Lower lobe of right lung (tissue), 2 donors: Measurements from ENCODE around the gene SLC2A4RG. TPM values are rescaled to one million over a fixed set of nuclear protein-coding genes. Genes with fewer than 3 reads are reported as not detected.
A peak's percentile ranks its signal among the peaks of the same experiment; 100 is the strongest.

ENCODE experiments used
- ATAC-seq, 2 donors: fragments of 200-7000 bp; cut with Tn5 transposase; one replicate each; pipeline ENCODE4 v1.9.1; 2020 to 2022; ENCODE audit warnings: mild to moderate bottlenecking in 2 of 2, moderate library complexity in 2 of 2
- DNase-seq: peaks from one replicate; pipeline ENCODE4 v3.0.0-alpha.2; 2020
- H3K27ac ChIP-seq: fragments of 200-600 bp; one replicate; pipeline ENCODE4 v1.8.0; 2022
- H3K27me3 ChIP-seq: fragments of 200-600 bp; one replicate; pipeline ENCODE4 v1.8.0; 2022; ENCODE audit warnings: low read depth
- H3K36me3 ChIP-seq: fragments of 200-600 bp; one replicate; pipeline ENCODE4 v1.8.0; 2022; ENCODE audit warnings: mild to moderate bottlenecking
- H3K4me1 ChIP-seq: fragments of 200-600 bp; one replicate; pipeline ENCODE4 v1.8.0; 2022
- H3K4me3 ChIP-seq: fragments of 200-600 bp; one replicate; pipeline ENCODE4 v1.8.0; 2022; ENCODE audit warnings: mild to moderate bottlenecking
- H3K9me3 ChIP-seq: fragments of 200-600 bp; one replicate; pipeline ENCODE4 v1.8.0; 2022
- intact Hi-C: fragments of 100-400 bp; cut with DNase I; formaldehyde crosslinking; loops from one replicate; pipeline ENCODE4 v1.11.0; 2022
- total RNA-seq: library from RNA; stranded (reverse); fragmentation: NEBNext Ultra II Directional; extraction: Animal tissue kit (Norgen Biotek cat#: 25700); gene quantifications from one replicate; pipeline ENCODE4 v1.2.1, GENCODE V29; 2021
- TF ChIP-seq, protein P1 (sequence below): fragments of 200-600 bp; IDR thresholded peaks from one replicate; pipeline ENCODE4 v1.8.0; 2022; ENCODE audit warnings: antibody characterized with exemption, mild to moderate bottlenecking
- donor health status: DM: no; HTN: yes; CAD: no; lungs with severe emphysema.

The SLC2A4RG gene
- total RNA-seq, 1 donor from 2014 or later, result 50.5 TPM

DNA sequence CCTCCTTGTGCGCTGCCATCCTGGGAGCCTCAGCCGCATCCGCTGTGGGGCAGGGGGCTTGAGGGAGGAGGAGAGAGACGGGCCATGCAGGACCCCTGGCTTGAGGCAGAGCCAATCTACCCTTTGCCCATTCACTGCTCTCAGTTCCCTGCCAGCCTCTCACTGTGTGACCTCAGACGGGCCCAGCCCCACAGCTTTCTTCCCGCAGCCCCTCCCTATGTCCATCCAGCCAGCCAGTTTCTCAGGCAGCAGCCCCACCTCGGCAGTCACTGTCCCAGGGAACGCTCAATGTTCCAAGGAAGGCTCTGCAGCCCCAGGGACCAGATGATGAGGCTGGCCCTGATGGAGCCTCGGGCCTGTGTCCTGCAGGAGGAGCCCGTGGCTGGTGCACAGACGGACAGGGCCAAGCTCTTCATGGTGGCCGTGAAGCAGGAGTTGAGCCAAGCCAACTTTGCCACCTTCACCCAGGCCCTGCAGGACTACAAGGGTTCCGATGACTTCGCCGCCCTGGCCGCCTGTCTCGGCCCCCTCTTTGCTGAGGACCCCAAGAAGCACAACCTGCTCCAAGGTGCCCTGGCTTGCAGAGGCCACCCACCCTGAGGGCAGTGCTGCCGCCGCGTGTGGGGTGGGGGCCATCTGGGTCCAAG lies 47.0 kb upstream of the SLC2A4RG start:
- no peak overlapping the region for H3K4me3 ChIP-seq
- H3K4me1 ChIP-seq, result peaks cover 50% of the 10 kb centered on the region
- DNase-seq (peak; percentile 41), ATAC-seq (no peak)
- intact Hi-C loops, result no loop called here
- peaks cover 13% of the 10 kb centered on the region for H3K36me3 ChIP-seq
- H3K9me3 ChIP-seq, result no peaks in the 10 kb centered on the region
- TF ChIP-seq, protein P1, sequence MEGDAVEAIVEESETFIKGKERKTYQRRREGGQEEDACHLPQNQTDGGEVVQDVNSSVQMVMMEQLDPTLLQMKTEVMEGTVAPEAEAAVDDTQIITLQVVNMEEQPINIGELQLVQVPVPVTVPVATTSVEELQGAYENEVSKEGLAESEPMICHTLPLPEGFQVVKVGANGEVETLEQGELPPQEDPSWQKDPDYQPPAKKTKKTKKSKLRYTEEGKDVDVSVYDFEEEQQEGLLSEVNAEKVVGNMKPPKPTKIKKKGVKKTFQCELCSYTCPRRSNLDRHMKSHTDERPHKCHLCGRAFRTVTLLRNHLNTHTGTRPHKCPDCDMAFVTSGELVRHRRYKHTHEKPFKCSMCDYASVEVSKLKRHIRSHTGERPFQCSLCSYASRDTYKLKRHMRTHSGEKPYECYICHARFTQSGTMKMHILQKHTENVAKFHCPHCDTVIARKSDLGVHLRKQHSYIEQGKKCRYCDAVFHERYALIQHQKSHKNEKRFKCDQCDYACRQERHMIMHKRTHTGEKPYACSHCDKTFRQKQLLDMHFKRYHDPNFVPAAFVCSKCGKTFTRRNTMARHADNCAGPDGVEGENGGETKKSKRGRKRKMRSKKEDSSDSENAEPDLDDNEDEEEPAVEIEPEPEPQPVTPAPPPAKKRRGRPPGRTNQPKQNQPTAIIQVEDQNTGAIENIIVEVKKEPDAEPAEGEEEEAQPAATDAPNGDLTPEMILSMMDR, result no peak
- H3K27ac ChIP-seq, result peak overlapping the region; percentile 34
- H3K27me3 ChIP-seq, result no peaks in the 10 kb centered on the region

DNA sequence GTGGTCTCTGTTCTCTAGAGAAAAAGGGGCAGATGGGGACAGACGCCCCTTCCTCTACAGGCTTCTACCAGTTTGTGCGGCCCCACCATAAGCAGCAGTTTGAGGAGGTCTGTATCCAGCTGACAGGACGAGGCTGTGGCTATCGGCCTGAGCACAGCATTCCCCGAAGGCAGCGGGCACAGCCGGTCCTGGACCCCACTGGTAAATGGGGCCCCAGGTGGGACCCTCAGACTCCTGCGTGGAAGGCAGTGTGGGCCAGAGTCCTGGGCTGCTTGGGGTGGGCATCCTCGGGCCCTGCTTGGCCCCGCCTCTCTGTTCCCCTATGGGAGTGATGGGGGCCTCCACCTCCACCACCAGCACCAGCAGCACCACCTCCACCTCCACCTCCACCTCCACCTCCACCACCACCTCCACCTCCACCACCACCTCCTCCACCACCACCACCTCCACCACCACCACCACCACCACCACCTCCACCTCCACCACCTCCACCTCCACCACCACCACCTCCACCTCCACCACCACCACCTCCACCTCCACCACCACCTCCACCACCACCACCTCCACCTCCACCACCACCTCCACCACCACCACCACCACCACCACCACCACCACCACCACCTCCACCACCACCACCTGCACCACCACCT lies 46.4 kb upstream of the SLC2A4RG start:
- ATAC-seq, result no peak
- no peak for DNase-seq
- Histone ChIP-seq H3K9me3 (no peaks in the 10 kb centered on the region), H3K27me3 (no peaks in the 10 kb centered on the region), H3K4me3 (no peak overlapping the region), H3K27ac (peak overlapping the region; percentile 34), H3K4me1 (peaks cover 48% of the 10 kb centered on the region), H3K36me3 (peaks cover 14% of the 10 kb centered on the region)
- intact Hi-C loops, result no loop called here
- TF ChIP-seq, protein P1, result no peak

DNA sequence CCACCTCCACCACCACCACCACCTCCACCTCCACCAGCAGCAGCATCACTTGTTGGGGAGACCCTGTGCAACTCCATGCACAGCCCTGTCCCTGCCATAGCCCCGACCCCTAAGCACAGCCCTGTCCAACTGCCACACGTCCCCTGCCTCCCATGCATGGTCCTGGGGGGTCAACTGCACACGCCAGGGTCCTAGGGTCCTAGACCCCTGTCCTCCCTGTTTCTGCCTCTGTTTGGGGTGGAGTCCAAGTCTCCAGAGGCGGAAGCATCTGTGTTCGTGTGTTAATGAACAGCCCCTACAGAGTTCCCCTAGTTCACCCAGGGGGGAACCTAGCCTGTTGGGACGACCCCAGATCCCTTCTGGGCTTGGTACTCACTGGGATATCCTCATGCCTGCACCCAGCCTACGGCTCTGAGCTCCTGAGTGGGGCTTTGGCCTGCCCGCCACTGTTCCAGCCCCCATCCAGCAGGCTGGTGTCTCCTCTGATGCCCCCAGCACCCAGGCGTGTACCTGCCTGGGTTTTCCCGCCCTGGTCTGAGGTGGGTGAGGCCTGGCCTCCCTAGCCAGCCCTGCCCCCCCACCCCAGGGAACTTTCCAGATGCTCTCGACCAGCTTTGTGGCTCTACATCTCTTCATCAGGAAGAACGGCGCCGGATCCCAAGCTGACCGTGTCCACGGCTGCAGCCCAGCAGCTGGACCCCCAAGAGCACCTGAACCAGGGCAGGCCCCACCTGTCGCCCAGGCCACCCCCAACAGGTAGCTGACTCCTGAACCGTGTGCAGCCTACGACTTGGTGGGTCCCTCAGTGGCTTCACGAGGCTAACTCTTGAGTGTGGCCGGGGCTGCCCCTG lies 45.6 kb upstream of the SLC2A4RG start:
- H3K4me1 ChIP-seq, result peaks cover 48% of the 10 kb centered on the region
- ATAC-seq, result no peak

DNA sequence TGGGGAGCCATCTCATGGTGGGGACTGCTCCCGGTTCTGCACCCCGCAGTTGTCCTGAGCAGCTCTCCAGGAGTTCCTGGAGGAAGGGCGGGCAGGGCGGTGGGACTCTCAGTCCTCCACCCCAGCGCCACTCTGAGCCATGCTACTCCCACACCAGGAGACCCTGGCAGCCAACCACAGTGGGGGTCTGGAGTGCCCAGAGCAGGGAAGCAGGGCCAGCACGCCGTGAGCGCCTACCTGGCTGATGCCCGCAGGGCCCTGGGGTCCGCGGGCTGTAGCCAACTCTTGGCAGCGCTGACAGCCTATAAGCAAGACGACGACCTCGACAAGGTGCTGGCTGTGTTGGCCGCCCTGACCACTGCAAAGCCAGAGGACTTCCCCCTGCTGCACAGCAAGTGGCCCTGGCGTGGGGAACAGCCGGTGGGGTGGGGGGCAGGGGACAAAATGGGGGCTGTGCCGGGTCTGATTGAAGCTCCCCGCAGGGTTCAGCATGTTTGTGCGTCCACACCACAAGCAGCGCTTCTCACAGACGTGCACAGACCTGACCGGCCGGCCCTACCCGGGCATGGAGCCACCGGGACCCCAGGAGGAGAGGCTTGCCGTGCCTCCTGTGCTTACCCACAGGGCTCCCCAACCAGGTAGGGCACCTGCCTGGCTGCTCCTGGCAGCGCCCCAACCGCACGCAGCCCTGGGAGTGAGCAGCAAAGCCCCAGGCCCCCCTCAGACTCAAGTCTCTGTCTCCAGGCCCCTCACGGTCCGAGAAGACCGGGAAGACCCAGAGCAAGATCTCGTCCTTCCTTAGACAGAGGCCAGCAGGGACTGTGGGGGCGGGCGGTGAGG lies 44.8 kb upstream of the SLC2A4RG start:
- H3K27ac ChIP-seq, result no peak overlapping the region
- H3K36me3 ChIP-seq, result peaks cover 22% of the 10 kb centered on the region
- DNase-seq, result no peak
- H3K27me3 ChIP-seq, result no peaks in the 10 kb centered on the region
- intact Hi-C loops, result no loop called here
- ATAC-seq, result no peak
- H3K9me3 ChIP-seq, result no peaks in the 10 kb centered on the region
- TF ChIP-seq, protein P1, result no peak
- H3K4me1 ChIP-seq, result peaks cover 53% of the 10 kb centered on the region
- H3K4me3 ChIP-seq, result no peak overlapping the region

More for the DNA sequence above, 45.6 kb upstream of the SLC2A4RG start:
- intact Hi-C loops, result no loop called here
- Histone ChIP-seq H3K27me3 (no peaks in the 10 kb centered on the region), H3K36me3 (peaks cover 17% of the 10 kb centered on the region), H3K9me3 (no peaks in the 10 kb centered on the region), H3K27ac (no peak overlapping the region), H3K4me3 (no peak overlapping the region)
- no peak for DNase-seq
- TF ChIP-seq, protein P1, result no peak
